WTC11 (cell line): ENCODE data around the gene DENR. TPM values are rescaled to one million over a fixed set of nuclear protein-coding genes. Genes with fewer than 3 reads are reported as not detected.

Experiments
- ATAC-seq: fragments of 200-7000 bp; cut with Tn5 transposase; 2 replicates; pipeline ENCODE4 v1.10.0; 2021; ENCODE audit warnings: mild to moderate bottlenecking, moderate library complexity
- CTCF ChIA-PET: fragments of 300-600 bp; sonication (Branson Sonifier 250); formaldehyde crosslinking; loops from one replicate; lab custom pipeline; 2021; ENCODE audit warnings: antibody characterized with exemption; lab: Charles Lee
- POLR2A ChIA-PET: fragments of 350-600 bp; sonication (Branson Sonifier 250); formaldehyde crosslinking; loops from one replicate; lab custom pipeline; 2021; ENCODE audit warnings: antibody characterized with exemption; lab: Charles Lee
- DNase-seq: peaks from one replicate; pipeline ENCODE4 v3.0.0; 2021; ENCODE audit warnings: low spot score
- H3K27ac Mint-ChIP-seq: 2 replicates; pipeline ENCODE4 v1.8.0; 2021; ENCODE audit warnings: mixed read lengths
- H3K27me3 Mint-ChIP-seq: 2 replicates; pipeline ENCODE4 v1.8.0; 2021; ENCODE audit warnings: low read depth, mild to moderate bottlenecking, moderate library complexity, mixed read lengths
- H3K36me3 Mint-ChIP-seq: 2 replicates; pipeline ENCODE4 v1.8.0; 2021; ENCODE audit warnings: mixed read lengths
- H3K4me1 Mint-ChIP-seq: 2 replicates; pipeline ENCODE4 v1.8.0; 2022; ENCODE audit warnings: mixed read lengths
- H3K4me3 Mint-ChIP-seq: 2 replicates; pipeline ENCODE4 v1.8.0; 2021; ENCODE audit warnings: mild to moderate bottlenecking, moderate library complexity, mixed read lengths
- H3K9me3 Mint-ChIP-seq: 2 replicates; pipeline ENCODE4 v1.8.0; 2021; ENCODE audit warnings: mixed read lengths
- ATF3 ChIP-seq: sonication (generic); formaldehyde crosslinking; conservative IDR thresholded peaks from 2 replicates; pipeline ENCODE4 v1.8.1; 2022; ENCODE audit warnings: mild to moderate bottlenecking, missing genetic modification reagents
- CREM ChIP-seq: sonication (generic); formaldehyde crosslinking; IDR thresholded peaks from 2 replicates; pipeline ENCODE4 v1.8.1; 2022; ENCODE audit warnings: mild to moderate bottlenecking, missing genetic modification reagents, moderate library complexity
- EMX1 ChIP-seq: fragments of 250-450 bp; sonication (Bioruptor Pico); IDR thresholded peaks from 2 replicates; pipeline ENCODE4 v1.8.0; 2021; ENCODE audit warnings: mild to moderate bottlenecking
- ERG ChIP-seq: fragments of 250-450 bp; sonication (Bioruptor Pico); IDR thresholded peaks from 2 replicates; pipeline ENCODE4 v1.8.0; 2021; ENCODE audit warnings: mild to moderate bottlenecking
- FOXK1 ChIP-seq: sonication (generic); formaldehyde crosslinking; IDR thresholded peaks from 2 replicates; pipeline ENCODE4 v1.8.0; 2022; ENCODE audit warnings: mild to moderate bottlenecking, moderate library complexity, missing genetic modification reagents
- GABPB1 ChIP-seq: sonication (generic); formaldehyde crosslinking; IDR thresholded peaks from 2 replicates; pipeline ENCODE4 v1.8.1; 2023; ENCODE audit warnings: mild to moderate bottlenecking, missing genetic modification reagents
- HMGA2 ChIP-seq: fragments of 250-450 bp; sonication (Bioruptor Pico); IDR thresholded peaks from 2 replicates; pipeline ENCODE4 v1.4.0; 2021; ENCODE audit warnings: mild to moderate bottlenecking, moderate library complexity
- MLX ChIP-seq: sonication (generic); formaldehyde crosslinking; IDR thresholded peaks from 2 replicates; pipeline ENCODE4 v1.8.1; 2023; ENCODE audit warnings: mild to moderate bottlenecking, missing genetic modification reagents, moderate library complexity
- NFE2L1 ChIP-seq: sonication (generic); formaldehyde crosslinking; IDR thresholded peaks from 2 replicates; pipeline ENCODE4 v1.8.1; 2023; ENCODE audit warnings: missing genetic modification reagents
- NR2C2 ChIP-seq: sonication (generic); formaldehyde crosslinking; IDR thresholded peaks from 2 replicates; pipeline ENCODE4 v1.8.0; 2022; ENCODE audit warnings: mild to moderate bottlenecking, missing genetic modification reagents
- OVOL2 ChIP-seq: fragments of 250-450 bp; sonication (Bioruptor Pico); IDR thresholded peaks from 2 replicates; pipeline ENCODE4 v1.9.0; 2021; ENCODE audit warnings: mild to moderate bottlenecking, borderline replicate concordance
- PRDM15 ChIP-seq: sonication (generic); formaldehyde crosslinking; IDR thresholded peaks from 2 replicates; pipeline ENCODE4 v1.8.0; 2022; ENCODE audit warnings: missing genetic modification reagents
- SMAD3 ChIP-seq: sonication (generic); formaldehyde crosslinking; IDR thresholded peaks from 2 replicates; pipeline ENCODE4 v1.8.0; 2022; ENCODE audit warnings: missing genetic modification reagents, mild to moderate bottlenecking, borderline replicate concordance
- TCF7 ChIP-seq: sonication (generic); formaldehyde crosslinking; IDR thresholded peaks from 2 replicates; pipeline ENCODE4 v1.8.0; 2022; ENCODE audit warnings: mild to moderate bottlenecking, low read depth, missing genetic modification reagents, moderate library complexity
- TEAD4 ChIP-seq: sonication (generic); formaldehyde crosslinking; IDR thresholded peaks from 2 replicates; pipeline ENCODE4 v1.8.0; 2022; ENCODE audit warnings: mild to moderate bottlenecking, missing genetic modification reagents
- ZNF121 ChIP-seq: sonication (generic); formaldehyde crosslinking; IDR thresholded peaks from 2 replicates; pipeline ENCODE4 v1.8.0; 2023; ENCODE audit warnings: missing genetic modification reagents
- ZNF317 ChIP-seq: sonication (generic); formaldehyde crosslinking; IDR thresholded peaks from 2 replicates; pipeline ENCODE4 v1.8.1; 2023; ENCODE audit warnings: low read depth, mild to moderate bottlenecking, moderate library complexity, missing genetic modification reagents, borderline replicate concordance
- ZNF416 ChIP-seq: fragments of 250-450 bp; sonication (Bioruptor Pico); IDR thresholded peaks from 2 replicates; pipeline ENCODE4 v1.9.0; 2021; ENCODE audit warnings: mild to moderate bottlenecking, inconsistent platforms
- total RNA-seq: library from RNA; stranded (reverse); gene quantifications from 3 replicates; pipeline ENCODE4 v1.2.3, GENCODE V29; 2021
- TF ChIP-seq, protein P1 (sequence below): fragments of 250-450 bp; sonication (Bioruptor Pico); IDR thresholded peaks from 2 replicates; pipeline ENCODE4 v1.9.0; 2021; ENCODE audit warnings: moderate library complexity, mild to moderate bottlenecking, inconsistent platforms, borderline replicate concordance
- TF ChIP-seq, protein P2 (sequence below): fragments of 250-450 bp; sonication (Bioruptor Pico); IDR thresholded peaks from 2 replicates; pipeline ENCODE4 v1.9.0; 2021; ENCODE audit warnings: mild to moderate bottlenecking
- TF ChIP-seq, protein P3 (sequence below): sonication (generic); formaldehyde crosslinking; IDR thresholded peaks from 2 replicates; pipeline ENCODE4 v1.8.1; 2022; ENCODE audit warnings: missing genetic modification reagents, borderline replicate concordance
- TF ChIP-seq, protein P4 (sequence below): sonication (generic); formaldehyde crosslinking; IDR thresholded peaks from 2 replicates; pipeline ENCODE4 v1.8.0; 2022; ENCODE audit warnings: mild to moderate bottlenecking, missing genetic modification reagents

DENR gene
- total RNA-seq, 1 experiment from 2014 or later: 81.5 TPM

- Mint-ChIP-seq H3K4me3 (no peak overlapping the region), H3K27me3 (no peaks in the 10 kb centered on the region), H3K4me1 (peaks cover 10% of the 10 kb centered on the region), H3K27ac (no peak overlapping the region), H3K9me3 (no peaks in the 10 kb centered on the region), H3K36me3 (peaks cover 67% of the 10 kb centered on the region)
- TF ChIP-seq OVOL2 (CRISPR knock-in tag) (no peak), SMAD3 (CRISPR knock-in tag) (no peak), CREM (CRISPR knock-in tag) (no peak), FOXK1 (no peak), ZNF317 (CRISPR knock-in tag) (no peak)
- TF ChIP-seq, protein P1, sequence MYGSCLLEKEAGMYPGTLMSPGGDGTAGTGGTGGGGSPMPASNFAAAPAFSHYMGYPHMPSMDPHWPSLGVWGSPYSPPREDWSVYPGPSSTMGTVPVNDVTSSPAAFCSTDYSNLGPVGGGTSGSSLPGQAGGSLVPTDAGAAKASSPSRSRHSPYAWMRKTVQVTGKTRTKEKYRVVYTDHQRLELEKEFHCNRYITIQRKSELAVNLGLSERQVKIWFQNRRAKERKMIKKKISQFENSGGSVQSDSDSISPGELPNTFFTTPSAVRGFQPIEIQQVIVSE (CRISPR knock-in tag): no peak
- TF ChIP-seq, protein P2, sequence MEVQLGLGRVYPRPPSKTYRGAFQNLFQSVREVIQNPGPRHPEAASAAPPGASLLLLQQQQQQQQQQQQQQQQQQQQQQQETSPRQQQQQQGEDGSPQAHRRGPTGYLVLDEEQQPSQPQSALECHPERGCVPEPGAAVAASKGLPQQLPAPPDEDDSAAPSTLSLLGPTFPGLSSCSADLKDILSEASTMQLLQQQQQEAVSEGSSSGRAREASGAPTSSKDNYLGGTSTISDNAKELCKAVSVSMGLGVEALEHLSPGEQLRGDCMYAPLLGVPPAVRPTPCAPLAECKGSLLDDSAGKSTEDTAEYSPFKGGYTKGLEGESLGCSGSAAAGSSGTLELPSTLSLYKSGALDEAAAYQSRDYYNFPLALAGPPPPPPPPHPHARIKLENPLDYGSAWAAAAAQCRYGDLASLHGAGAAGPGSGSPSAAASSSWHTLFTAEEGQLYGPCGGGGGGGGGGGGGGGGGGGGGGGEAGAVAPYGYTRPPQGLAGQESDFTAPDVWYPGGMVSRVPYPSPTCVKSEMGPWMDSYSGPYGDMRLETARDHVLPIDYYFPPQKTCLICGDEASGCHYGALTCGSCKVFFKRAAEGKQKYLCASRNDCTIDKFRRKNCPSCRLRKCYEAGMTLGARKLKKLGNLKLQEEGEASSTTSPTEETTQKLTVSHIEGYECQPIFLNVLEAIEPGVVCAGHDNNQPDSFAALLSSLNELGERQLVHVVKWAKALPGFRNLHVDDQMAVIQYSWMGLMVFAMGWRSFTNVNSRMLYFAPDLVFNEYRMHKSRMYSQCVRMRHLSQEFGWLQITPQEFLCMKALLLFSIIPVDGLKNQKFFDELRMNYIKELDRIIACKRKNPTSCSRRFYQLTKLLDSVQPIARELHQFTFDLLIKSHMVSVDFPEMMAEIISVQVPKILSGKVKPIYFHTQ (CRISPR knock-in tag): no peak
- ChIA-PET POLR2A (no interaction called here), CTCF (no interaction called here)
- no peak for ATAC-seq
- no peak for DNase-seq
These were observed 4.9 kb downstream of the DENR start for GRCh38 chr12:122757568-122757967.

DNA sequence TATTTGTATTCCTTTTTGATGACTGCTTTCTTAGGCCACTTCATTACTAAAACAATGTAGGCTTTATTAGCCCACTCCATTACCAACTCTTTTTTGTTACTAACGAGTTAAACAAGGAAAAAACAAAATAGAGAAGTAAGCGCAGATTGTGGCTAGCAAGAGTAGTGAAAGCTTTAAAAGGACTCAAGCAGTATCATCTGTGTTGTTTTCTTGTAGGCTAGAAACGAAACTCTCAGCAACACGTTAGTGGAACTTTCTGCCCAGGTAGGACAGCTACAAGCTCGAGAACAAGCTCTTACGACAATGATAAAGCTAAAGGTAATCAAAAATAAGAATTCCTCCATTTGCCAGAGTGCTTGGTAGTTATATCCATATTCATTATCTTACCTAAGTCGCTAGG, 32.9 kb downstream of the DENR start:
- H3K27me3 Mint-ChIP-seq: no peaks in the 10 kb centered on the region
- no peak overlapping the region for H3K27ac Mint-ChIP-seq
- DNase-seq (no peak), ATAC-seq (no peak)
- ChIA-PET POLR2A (no interaction called here), CTCF (no interaction called here)
- no peak overlapping the region for H3K4me3 Mint-ChIP-seq
- no peaks in the 10 kb centered on the region for H3K36me3 Mint-ChIP-seq
- TF ChIP-seq MLX (CRISPR knock-in tag): no peak
- TF ChIP-seq PRDM15 (CRISPR knock-in tag): no peak
- TF ChIP-seq, protein P3, sequence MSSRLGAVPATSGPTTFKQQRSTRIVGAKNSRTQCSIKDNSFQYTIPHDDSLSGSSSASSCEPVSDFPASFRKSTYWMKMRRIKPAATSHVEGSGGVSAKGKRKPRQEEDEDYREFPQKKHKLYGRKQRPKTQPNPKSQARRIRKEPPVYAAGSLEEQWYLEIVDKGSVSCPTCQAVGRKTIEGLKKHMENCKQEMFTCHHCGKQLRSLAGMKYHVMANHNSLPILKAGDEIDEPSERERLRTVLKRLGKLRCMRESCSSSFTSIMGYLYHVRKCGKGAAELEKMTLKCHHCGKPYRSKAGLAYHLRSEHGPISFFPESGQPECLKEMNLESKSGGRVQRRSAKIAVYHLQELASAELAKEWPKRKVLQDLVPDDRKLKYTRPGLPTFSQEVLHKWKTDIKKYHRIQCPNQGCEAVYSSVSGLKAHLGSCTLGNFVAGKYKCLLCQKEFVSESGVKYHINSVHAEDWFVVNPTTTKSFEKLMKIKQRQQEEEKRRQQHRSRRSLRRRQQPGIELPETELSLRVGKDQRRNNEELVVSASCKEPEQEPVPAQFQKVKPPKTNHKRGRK (CRISPR knock-in tag): no peak
- no peak for TF ChIP-seq NFE2L1 (CRISPR knock-in tag)
- no peak for TF ChIP-seq FOXK1
- TF ChIP-seq TEAD4: no peak
- TF ChIP-seq SMAD3 (CRISPR knock-in tag): no peak
- TF ChIP-seq ZNF121: no peak
- no peak for TF ChIP-seq HMGA2 (CRISPR knock-in tag)
- TF ChIP-seq ATF3 (CRISPR knock-in tag): no peak
- no peak for TF ChIP-seq EMX1 (CRISPR knock-in tag)
- TF ChIP-seq NR2C2 (CRISPR knock-in tag): no peak
- no peak for TF ChIP-seq ERG (CRISPR knock-in tag)
- TF ChIP-seq ZNF416 (CRISPR knock-in tag): no peak
- TF ChIP-seq, protein P4, sequence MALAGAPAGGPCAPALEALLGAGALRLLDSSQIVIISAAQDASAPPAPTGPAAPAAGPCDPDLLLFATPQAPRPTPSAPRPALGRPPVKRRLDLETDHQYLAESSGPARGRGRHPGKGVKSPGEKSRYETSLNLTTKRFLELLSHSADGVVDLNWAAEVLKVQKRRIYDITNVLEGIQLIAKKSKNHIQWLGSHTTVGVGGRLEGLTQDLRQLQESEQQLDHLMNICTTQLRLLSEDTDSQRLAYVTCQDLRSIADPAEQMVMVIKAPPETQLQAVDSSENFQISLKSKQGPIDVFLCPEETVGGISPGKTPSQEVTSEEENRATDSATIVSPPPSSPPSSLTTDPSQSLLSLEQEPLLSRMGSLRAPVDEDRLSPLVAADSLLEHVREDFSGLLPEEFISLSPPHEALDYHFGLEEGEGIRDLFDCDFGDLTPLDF (CRISPR knock-in tag): no peak
- TF ChIP-seq GABPB1 (CRISPR knock-in tag): no peak
- TF ChIP-seq TCF7 (CRISPR knock-in tag): no peak
- H3K9me3 Mint-ChIP-seq: no peaks in the 10 kb centered on the region
- H3K4me1 Mint-ChIP-seq: no peaks in the 10 kb centered on the region
